OCI-LY1 (cell line): ENCODE results near the gene GPR17.

ENCODE experiments used
- EZH2 ChIP-seq: fragments of 200-600 bp; sonication (generic), shearing (Covaris generic); IDR thresholded peaks from 2 replicates; pipeline ENCODE4 v1.8.0; 2017; ENCODE audit warnings: borderline replicate concordance, mixed run types, mild to moderate bottlenecking, antibody characterized with exemption, low read length, moderate library complexity, mixed read lengths
- TF ChIP-seq, protein P1 (sequence below): fragments of 200-600 bp; sonication (generic), shearing (Covaris generic); IDR thresholded peaks from 2 replicates; pipeline ENCODE4 v1.5.1; 2017; ENCODE audit warnings: mild to moderate bottlenecking, antibody characterized with exemption, low read length, moderate library complexity, mixed read lengths

DNA sequence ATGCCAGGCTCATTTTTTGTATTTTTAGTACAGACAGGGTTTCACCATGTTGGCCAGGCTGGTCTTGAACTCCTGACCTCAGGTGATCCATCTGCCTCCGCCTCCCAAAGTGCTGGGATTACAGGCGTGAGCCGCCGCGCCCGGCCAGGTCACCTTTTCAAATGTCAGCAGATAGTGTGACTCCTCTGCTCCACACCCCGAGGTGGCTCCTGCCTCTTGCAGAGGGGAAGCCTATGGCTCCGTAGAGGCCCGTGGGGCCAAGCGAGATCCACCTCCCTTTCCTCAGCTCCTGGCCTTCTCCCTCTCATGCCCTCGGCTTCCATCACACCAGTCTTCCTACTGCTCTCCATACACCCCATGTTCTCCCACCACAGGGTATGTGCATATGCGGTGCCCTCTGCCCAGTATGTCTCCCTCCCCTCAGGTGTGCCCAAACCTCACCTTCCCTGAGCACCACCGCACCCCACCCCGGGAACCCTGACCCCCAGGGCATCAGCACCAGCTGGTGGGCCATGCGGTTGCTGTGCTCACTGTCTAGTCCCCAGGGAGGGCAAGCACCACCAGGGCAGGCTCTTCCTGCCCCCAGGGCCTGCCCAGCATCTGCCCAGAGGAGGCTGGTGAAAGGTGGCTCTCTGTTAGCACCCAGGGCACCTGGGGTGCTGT is 10.7 kb downstream of the GPR17 start:
- TF ChIP-seq, protein P1, sequence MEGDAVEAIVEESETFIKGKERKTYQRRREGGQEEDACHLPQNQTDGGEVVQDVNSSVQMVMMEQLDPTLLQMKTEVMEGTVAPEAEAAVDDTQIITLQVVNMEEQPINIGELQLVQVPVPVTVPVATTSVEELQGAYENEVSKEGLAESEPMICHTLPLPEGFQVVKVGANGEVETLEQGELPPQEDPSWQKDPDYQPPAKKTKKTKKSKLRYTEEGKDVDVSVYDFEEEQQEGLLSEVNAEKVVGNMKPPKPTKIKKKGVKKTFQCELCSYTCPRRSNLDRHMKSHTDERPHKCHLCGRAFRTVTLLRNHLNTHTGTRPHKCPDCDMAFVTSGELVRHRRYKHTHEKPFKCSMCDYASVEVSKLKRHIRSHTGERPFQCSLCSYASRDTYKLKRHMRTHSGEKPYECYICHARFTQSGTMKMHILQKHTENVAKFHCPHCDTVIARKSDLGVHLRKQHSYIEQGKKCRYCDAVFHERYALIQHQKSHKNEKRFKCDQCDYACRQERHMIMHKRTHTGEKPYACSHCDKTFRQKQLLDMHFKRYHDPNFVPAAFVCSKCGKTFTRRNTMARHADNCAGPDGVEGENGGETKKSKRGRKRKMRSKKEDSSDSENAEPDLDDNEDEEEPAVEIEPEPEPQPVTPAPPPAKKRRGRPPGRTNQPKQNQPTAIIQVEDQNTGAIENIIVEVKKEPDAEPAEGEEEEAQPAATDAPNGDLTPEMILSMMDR: no peak
- TF ChIP-seq EZH2: no peak
